HepG2 (cell line): ENCODE results near the gene GATAD2B. TPM values are rescaled to one million over a fixed set of nuclear protein-coding genes. Genes with fewer than 3 reads are reported as not detected.

Source experiments
- CBX1 ChIP-seq: IDR thresholded peaks from one replicate; pipeline ENCODE4 v1.6.1; 2016; ENCODE audit warnings: antibody characterized with exemption, low read depth
- DNMT1 ChIP-seq: sonication (generic); formaldehyde crosslinking; IDR thresholded peaks from 2 replicates; pipeline ENCODE4 v1.5.1; 2020; ENCODE audit warnings: mild to moderate bottlenecking, missing genetic modification reagents
- ELF4 ChIP-seq: sonication (generic); formaldehyde crosslinking; IDR thresholded peaks from 2 replicates; pipeline ENCODE4 v1.5.0; 2020; ENCODE audit warnings: missing genetic modification reagents, mild to moderate bottlenecking, moderate library complexity, borderline replicate concordance
- ETV5 ChIP-seq: IDR thresholded peaks from 2 replicates; pipeline ENCODE4 v1.6.1; 2018; ENCODE audit warnings: missing biosample characterization, missing genetic modification reagents, inconsistent platforms, borderline replicate concordance
- FOXM1 ChIP-seq: sonication (generic); formaldehyde crosslinking; IDR thresholded peaks from 2 replicates; pipeline ENCODE4 v1.5.0; 2020; ENCODE audit warnings: missing genetic modification reagents
- KDM2A ChIP-seq: sonication (generic); formaldehyde crosslinking; IDR thresholded peaks from 2 replicates; pipeline ENCODE4 v1.4.0; 2020; ENCODE audit warnings: low read depth, missing genetic modification reagents, borderline replicate concordance
- MIER2 ChIP-seq: IDR thresholded peaks from 2 replicates; pipeline ENCODE4 v1.6.1; 2016; ENCODE audit warnings: missing biosample characterization, missing genetic modification reagents
- NCOA5 ChIP-seq: sonication (generic); formaldehyde crosslinking; IDR thresholded peaks from 2 replicates; pipeline ENCODE4 v1.4.0; 2020; ENCODE audit warnings: missing genetic modification reagents
- SMARCC2 ChIP-seq: fragments of 450-650 bp; IDR thresholded peaks from 2 replicates; pipeline ENCODE4 v1.6.1; 2017; ENCODE audit warnings: antibody characterized with exemption, mild to moderate bottlenecking
- TBL1XR1 ChIP-seq: fragments of 150-350 bp; IDR thresholded peaks from 2 replicates; pipeline ENCODE4 v1.6.1; 2014; ENCODE audit warnings: borderline replicate concordance, low read length; ENCODE audit not compliant: partially characterized antibody
- TBX2 ChIP-seq: sonication (generic); formaldehyde crosslinking; IDR thresholded peaks from 2 replicates; pipeline ENCODE4 v1.5.0; 2020; ENCODE audit warnings: missing genetic modification reagents, mild to moderate bottlenecking, borderline replicate concordance
- ZFP82 ChIP-seq: sonication (generic); formaldehyde crosslinking; IDR thresholded peaks from 2 replicates; pipeline ENCODE4 v1.5.1; 2020; ENCODE audit warnings: mild to moderate bottlenecking, missing genetic modification reagents, borderline replicate concordance
- ZKSCAN1 ChIP-seq: fragments of 150-350 bp; IDR thresholded peaks from 2 replicates; pipeline ENCODE4 v1.6.1; 2014; ENCODE audit warnings: low read length
- ZNF205 ChIP-seq: IDR thresholded peaks from 2 replicates; pipeline ENCODE4 v1.6.1; 2018; ENCODE audit warnings: missing biosample characterization, missing genetic modification reagents
- ZNF547 ChIP-seq: sonication (generic); formaldehyde crosslinking; IDR thresholded peaks from 2 replicates; pipeline ENCODE4 v1.5.1; 2020; ENCODE audit warnings: mild to moderate bottlenecking, missing genetic modification reagents
- ZNF552 ChIP-seq: sonication (generic); formaldehyde crosslinking; IDR thresholded peaks from 2 replicates; pipeline ENCODE4 v1.9.0; 2022; ENCODE audit warnings: missing genetic modification reagents, mild to moderate bottlenecking, borderline replicate concordance
- ZNF570 ChIP-seq: sonication (generic); formaldehyde crosslinking; IDR thresholded peaks from 2 replicates; pipeline ENCODE4 v1.4.0; 2020; ENCODE audit warnings: mild to moderate bottlenecking, missing genetic modification reagents, borderline replicate concordance
- ZNF598 ChIP-seq: sonication (generic); formaldehyde crosslinking; IDR thresholded peaks from 2 replicates; pipeline ENCODE4 v1.5.1; 2020; ENCODE audit warnings: mild to moderate bottlenecking, missing genetic modification reagents, borderline replicate concordance
- ZNF75D ChIP-seq: sonication (generic); formaldehyde crosslinking; IDR thresholded peaks from 2 replicates; pipeline ENCODE4 v1.8.1; 2023; ENCODE audit warnings: missing genetic modification reagents, mild to moderate bottlenecking, borderline replicate concordance
- ZNF772 ChIP-seq: sonication (generic); formaldehyde crosslinking; IDR thresholded peaks from 2 replicates; pipeline ENCODE4 v1.5.0; 2020; ENCODE audit warnings: mild to moderate bottlenecking, missing genetic modification reagents
- polyA plus RNA-seq, 8 experiments: library from polyadenylated mRNA; depleted of rRNA in 3 of 8; stranded (reverse) in 7 of 8; unstranded in 1 of 8; fragments of >200 nt; fragmentation: Illumina TruSeq in 4 of 8; extraction: Trizol in 4 of 8; gene quantifications; 2 replicates each; pipeline versions ENCODE4 v1.2.1 to v1.2.3, GENCODE V29; 2011 to 2016; ENCODE audit warnings: low read depth in 4 of 8, missing spikeins in 1 of 8, mixed read lengths in 1 of 8; ENCODE audit not compliant: insufficient read depth in 1 of 8
- total RNA-seq, 5 experiments: library from RNA; depleted of rRNA; stranded (reverse); fragments of >200 nt; fragmentation: Illumina TruSeq; extraction: Trizol; gene quantifications; 2 replicates each; pipeline ENCODE4 v1.2.3, GENCODE V29; 2016; ENCODE audit warnings: low read depth in 1 of 5
- TF ChIP-seq, protein P1 (sequence below): sonication (generic); formaldehyde crosslinking; IDR thresholded peaks from 2 replicates; pipeline ENCODE4 v1.4.0; 2020; ENCODE audit warnings: mild to moderate bottlenecking, missing genetic modification reagents
- TF ChIP-seq, protein P2 (sequence below): sonication (generic); formaldehyde crosslinking; IDR thresholded peaks from 2 replicates; pipeline ENCODE4 v1.4.0; 2020; ENCODE audit warnings: low read depth, mild to moderate bottlenecking, missing genetic modification reagents
- TF ChIP-seq, protein P3 (sequence below): sonication (generic); formaldehyde crosslinking; IDR thresholded peaks from 2 replicates; pipeline ENCODE4 v1.8.1; 2023; ENCODE audit warnings: mild to moderate bottlenecking, missing genetic modification reagents

Gene GATAD2B
- total and polyA plus RNA-seq, 2 of the 13 experiments (the other 11 are each of a cell fraction or from before 2014, with no cell fraction given), result 3.2 to 5.2 TPM

- TF ChIP-seq ZKSCAN1 (no peak), ETV5 (CRISPR knock-in tag) (peak; percentile 86), KDM2A (CRISPR knock-in tag) (peak; percentile 98), TBX2 (CRISPR knock-in tag) (peak; percentile 52; the same call in 1 of the 2 replicates), ELF4 (peak; percentile 98), TBL1XR1 (peak; percentile 87), SMARCC2 (no peak), ZFP82 (CRISPR knock-in tag) (no peak; the same call in 1 of the 2 replicates), ZNF547 (CRISPR knock-in tag) (peak; percentile 70; the same call in 1 of the 2 replicates), NCOA5 (CRISPR knock-in tag) (no peak), ZNF598 (CRISPR knock-in tag) (no peak), ZNF772 (0 out of 2 replicates have a peak, but pooled peaks have one; percentile 35), MIER2 (CRISPR knock-in tag) (no peak), ZNF552 (CRISPR knock-in tag) (no peak), ZNF75D (no peak), ZNF205 (CRISPR knock-in tag) (no peak), FOXM1 (no peak; the same call in 1 of the 2 replicates), ZNF570 (CRISPR knock-in tag) (no peak), CBX1 (peak; percentile 21), DNMT1 (CRISPR knock-in tag) (no peak)
- TF ChIP-seq, protein P1, sequence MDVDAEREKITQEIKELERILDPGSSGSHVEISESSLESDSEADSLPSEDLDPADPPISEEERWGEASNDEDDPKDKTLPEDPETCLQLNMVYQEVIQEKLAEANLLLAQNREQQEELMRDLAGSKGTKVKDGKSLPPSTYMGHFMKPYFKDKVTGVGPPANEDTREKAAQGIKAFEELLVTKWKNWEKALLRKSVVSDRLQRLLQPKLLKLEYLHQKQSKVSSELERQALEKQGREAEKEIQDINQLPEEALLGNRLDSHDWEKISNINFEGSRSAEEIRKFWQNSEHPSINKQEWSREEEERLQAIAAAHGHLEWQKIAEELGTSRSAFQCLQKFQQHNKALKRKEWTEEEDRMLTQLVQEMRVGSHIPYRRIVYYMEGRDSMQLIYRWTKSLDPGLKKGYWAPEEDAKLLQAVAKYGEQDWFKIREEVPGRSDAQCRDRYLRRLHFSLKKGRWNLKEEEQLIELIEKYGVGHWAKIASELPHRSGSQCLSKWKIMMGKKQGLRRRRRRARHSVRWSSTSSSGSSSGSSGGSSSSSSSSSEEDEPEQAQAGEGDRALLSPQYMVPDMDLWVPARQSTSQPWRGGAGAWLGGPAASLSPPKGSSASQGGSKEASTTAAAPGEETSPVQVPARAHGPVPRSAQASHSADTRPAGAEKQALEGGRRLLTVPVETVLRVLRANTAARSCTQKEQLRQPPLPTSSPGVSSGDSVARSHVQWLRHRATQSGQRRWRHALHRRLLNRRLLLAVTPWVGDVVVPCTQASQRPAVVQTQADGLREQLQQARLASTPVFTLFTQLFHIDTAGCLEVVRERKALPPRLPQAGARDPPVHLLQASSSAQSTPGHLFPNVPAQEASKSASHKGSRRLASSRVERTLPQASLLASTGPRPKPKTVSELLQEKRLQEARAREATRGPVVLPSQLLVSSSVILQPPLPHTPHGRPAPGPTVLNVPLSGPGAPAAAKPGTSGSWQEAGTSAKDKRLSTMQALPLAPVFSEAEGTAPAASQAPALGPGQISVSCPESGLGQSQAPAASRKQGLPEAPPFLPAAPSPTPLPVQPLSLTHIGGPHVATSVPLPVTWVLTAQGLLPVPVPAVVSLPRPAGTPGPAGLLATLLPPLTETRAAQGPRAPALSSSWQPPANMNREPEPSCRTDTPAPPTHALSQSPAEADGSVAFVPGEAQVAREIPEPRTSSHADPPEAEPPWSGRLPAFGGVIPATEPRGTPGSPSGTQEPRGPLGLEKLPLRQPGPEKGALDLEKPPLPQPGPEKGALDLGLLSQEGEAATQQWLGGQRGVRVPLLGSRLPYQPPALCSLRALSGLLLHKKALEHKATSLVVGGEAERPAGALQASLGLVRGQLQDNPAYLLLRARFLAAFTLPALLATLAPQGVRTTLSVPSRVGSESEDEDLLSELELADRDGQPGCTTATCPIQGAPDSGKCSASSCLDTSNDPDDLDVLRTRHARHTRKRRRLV, result 0 out of 2 replicates have a peak, but pooled peaks have one; percentile 28
- TF ChIP-seq, protein P2, sequence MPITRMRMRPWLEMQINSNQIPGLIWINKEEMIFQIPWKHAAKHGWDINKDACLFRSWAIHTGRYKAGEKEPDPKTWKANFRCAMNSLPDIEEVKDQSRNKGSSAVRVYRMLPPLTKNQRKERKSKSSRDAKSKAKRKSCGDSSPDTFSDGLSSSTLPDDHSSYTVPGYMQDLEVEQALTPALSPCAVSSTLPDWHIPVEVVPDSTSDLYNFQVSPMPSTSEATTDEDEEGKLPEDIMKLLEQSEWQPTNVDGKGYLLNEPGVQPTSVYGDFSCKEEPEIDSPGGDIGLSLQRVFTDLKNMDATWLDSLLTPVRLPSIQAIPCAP, result no peak
- TF ChIP-seq, protein P3, sequence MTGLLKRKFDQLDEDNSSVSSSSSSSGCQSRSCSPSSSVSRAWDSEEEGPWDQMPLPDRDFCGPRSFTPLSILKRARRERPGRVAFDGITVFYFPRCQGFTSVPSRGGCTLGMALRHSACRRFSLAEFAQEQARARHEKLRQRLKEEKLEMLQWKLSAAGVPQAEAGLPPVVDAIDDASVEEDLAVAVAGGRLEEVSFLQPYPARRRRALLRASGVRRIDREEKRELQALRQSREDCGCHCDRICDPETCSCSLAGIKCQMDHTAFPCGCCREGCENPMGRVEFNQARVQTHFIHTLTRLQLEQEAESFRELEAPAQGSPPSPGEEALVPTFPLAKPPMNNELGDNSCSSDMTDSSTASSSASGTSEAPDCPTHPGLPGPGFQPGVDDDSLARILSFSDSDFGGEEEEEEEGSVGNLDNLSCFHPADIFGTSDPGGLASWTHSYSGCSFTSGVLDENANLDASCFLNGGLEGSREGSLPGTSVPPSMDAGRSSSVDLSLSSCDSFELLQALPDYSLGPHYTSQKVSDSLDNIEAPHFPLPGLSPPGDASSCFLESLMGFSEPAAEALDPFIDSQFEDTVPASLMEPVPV (CRISPR knock-in tag), result peak; percentile 41; the same call in 1 of the 2 replicates
Measured at GRCh38 chr1:153958111-153958960, 35.6 kb upstream of the GATAD2B start, which contains the start of gene CRTC2 (continued).
